DND-41 (cell line): ENCODE data around the gene COL4A2.

Experiments used
- ATAC-seq: fragments of 200-7000 bp; cut with Tn5 transposase; 3 replicates; pipeline ENCODE4 v1.9.1; 2021; ENCODE audit warnings: low read depth; ENCODE audit not compliant: insufficient read depth
- DNase-seq: peaks from one replicate; pipeline ENCODE4 v3.0.0-alpha.2; 2020
- H2AFZ ChIP-seq: 2 replicates; pipeline ENCODE4 v1.6.0; 2012; ENCODE audit warnings: low read depth, low read length
- H3K27ac ChIP-seq: 2 replicates; pipeline ENCODE4 v1.5.1; 2012; ENCODE audit warnings: low read length, inconsistent platforms
- H3K27me3 ChIP-seq: fragments of 200-600 bp; sonication (generic); 2 replicates; pipeline ENCODE4 v1.6.0; 2012; ENCODE audit warnings: low read length, mild to moderate bottlenecking, inconsistent platforms; ENCODE audit not compliant: insufficient read depth, poor library complexity
- H3K36me3 ChIP-seq: 2 replicates; pipeline ENCODE4 v1.5.1; 2012; ENCODE audit warnings: low read length, inconsistent platforms; ENCODE audit not compliant: insufficient read depth
- H3K4me1 ChIP-seq: 2 replicates; pipeline ENCODE4 v1.5.1; 2012; ENCODE audit warnings: mild to moderate bottlenecking, low read length; ENCODE audit not compliant: insufficient read depth
- H3K4me2 ChIP-seq: 2 replicates; pipeline ENCODE4 v1.6.0; 2012; ENCODE audit warnings: mild to moderate bottlenecking, moderate library complexity, low read length, inconsistent platforms; ENCODE audit not compliant: insufficient read depth
- H3K4me3 ChIP-seq, 2 experiments: fragments of 200-600 bp in 1 of 2; shearing (Covaris generic) in 1 of 2; 2 replicates each; pipeline ENCODE4 v1.5.1; 2012 to 2016; ENCODE audit warnings: inconsistent platforms in 2 of 2, low read length in 2 of 2, mild to moderate bottlenecking in 2 of 2, low read depth in 1 of 2, moderate library complexity in 1 of 2
- H3K79me2 ChIP-seq: 2 replicates; pipeline ENCODE4 v1.6.0; 2012; ENCODE audit warnings: low read length, inconsistent platforms; ENCODE audit not compliant: insufficient read depth
- H3K9ac ChIP-seq: 2 replicates; pipeline ENCODE4 v1.6.0; 2012; ENCODE audit warnings: low read depth, mild to moderate bottlenecking, inconsistent platforms, low read length, moderate library complexity
- H3K9me3 ChIP-seq: 2 replicates; pipeline ENCODE4 v1.5.1; 2012; ENCODE audit warnings: low read length, moderate library complexity, mild to moderate bottlenecking, inconsistent platforms; ENCODE audit not compliant: insufficient read depth, severe bottlenecking
- H4K20me1 ChIP-seq: 2 replicates; pipeline ENCODE4 v1.6.0; 2012; ENCODE audit warnings: low read length; ENCODE audit not compliant: insufficient read depth
- EZH2 ChIP-seq: IDR thresholded peaks from 3 replicates; pipeline ENCODE4 v1.6.1; 2012; ENCODE audit warnings: borderline replicate concordance, low read depth, mild to moderate bottlenecking, moderate library complexity, low read length, inconsistent platforms; ENCODE audit not compliant: severe bottlenecking
- TF ChIP-seq, protein P1 (sequence below): IDR thresholded peaks from 2 replicates; pipeline ENCODE4 v1.5.1; 2012; ENCODE audit warnings: borderline replicate concordance, low read length, moderate library complexity, mild to moderate bottlenecking; ENCODE audit not compliant: poor library complexity, severe bottlenecking; ENCODE audit errors: extremely low read depth

The COL4A2 gene

DNA sequence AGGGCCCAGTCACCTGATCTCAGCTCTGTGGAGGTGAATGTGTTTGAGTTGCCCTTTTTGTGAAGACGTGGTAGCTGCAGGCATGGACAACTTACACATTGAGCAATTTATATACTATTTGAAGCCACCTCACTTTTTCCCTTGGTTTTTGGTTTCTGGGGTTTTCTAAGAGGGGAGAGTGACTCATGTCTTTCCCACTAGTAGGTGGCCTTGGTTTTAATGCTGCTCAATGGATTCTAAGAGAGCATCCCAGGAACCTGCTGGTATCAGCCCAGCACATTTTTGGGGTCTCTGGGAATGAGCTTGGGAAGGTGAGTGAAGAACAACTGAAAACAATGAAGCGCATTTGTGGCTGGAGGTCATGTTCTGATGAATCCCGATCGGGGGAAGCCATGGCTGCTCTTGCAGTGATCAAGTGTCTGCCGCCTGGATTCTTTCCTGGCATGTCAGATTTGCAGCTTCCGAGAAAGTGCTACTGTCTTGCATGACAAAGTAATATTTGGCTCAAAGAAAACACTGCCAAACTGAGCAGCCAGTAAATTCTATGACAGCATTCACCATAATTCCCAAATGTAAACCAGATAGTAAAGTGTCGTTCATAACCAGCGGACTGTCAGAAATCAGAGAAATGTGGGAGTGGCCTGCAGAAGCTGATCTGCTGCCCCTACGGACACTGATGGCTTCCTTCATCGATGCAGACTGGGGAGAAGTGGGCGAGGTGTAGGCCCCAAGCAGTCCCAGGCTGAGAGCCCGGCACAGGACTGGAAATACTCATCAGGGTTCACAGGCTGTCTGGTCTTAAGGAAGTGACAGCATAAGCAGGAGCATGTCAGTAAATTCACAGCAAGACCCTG lies 98.7 kb downstream of the COL4A2 start:
- H3K4me1 ChIP-seq = no peaks in the 10 kb centered on the region
- no peaks in the 10 kb centered on the region for H3K9me3 ChIP-seq
- peaks cover 73% of the 10 kb centered on the region for H3K27me3 ChIP-seq
- H3K4me2 ChIP-seq = no peak overlapping the region
- TF ChIP-seq EZH2 = no peak
- TF ChIP-seq, protein P1, sequence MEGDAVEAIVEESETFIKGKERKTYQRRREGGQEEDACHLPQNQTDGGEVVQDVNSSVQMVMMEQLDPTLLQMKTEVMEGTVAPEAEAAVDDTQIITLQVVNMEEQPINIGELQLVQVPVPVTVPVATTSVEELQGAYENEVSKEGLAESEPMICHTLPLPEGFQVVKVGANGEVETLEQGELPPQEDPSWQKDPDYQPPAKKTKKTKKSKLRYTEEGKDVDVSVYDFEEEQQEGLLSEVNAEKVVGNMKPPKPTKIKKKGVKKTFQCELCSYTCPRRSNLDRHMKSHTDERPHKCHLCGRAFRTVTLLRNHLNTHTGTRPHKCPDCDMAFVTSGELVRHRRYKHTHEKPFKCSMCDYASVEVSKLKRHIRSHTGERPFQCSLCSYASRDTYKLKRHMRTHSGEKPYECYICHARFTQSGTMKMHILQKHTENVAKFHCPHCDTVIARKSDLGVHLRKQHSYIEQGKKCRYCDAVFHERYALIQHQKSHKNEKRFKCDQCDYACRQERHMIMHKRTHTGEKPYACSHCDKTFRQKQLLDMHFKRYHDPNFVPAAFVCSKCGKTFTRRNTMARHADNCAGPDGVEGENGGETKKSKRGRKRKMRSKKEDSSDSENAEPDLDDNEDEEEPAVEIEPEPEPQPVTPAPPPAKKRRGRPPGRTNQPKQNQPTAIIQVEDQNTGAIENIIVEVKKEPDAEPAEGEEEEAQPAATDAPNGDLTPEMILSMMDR = no peak
- DNase-seq (no peak), ATAC-seq (no peak)
- peaks cover 26% of the 10 kb centered on the region for H4K20me1 ChIP-seq
- H3K79me2 ChIP-seq = no peaks in the 10 kb centered on the region
- H3K36me3 ChIP-seq = no peaks in the 10 kb centered on the region
- H3K4me3 ChIP-seq = no peak overlapping the region
- H3K27ac ChIP-seq = no peak overlapping the region
- H2AFZ ChIP-seq = no peak overlapping the region
- H3K9ac ChIP-seq = no peak overlapping the region

DNA sequence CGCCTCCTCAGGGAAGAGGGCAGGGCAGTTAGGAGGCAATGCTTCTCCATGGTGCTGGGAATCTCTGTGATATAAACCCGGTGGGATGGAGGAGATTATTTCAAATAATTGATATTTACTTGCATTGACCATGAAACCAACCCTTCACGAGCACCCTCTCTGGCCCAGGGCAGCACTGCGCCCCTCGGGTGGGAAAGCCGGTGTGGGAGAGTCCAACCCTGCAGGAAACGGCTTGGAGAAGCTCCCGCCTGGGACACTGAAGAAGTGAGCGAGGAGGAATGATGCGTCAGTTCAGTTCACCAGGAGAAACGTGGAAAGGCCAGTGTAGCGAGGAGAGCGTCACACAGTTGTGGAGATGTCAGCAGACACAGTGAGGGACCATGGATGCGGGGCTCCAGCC lies 99.9 kb downstream of the COL4A2 start:
- Histone ChIP-seq H2AFZ (no peak overlapping the region), H3K4me3 (no peak overlapping the region), H3K9ac (no peak overlapping the region), H3K79me2 (no peaks in the 10 kb centered on the region), H3K9me3 (no peaks in the 10 kb centered on the region), H3K27ac (no peak overlapping the region), H3K36me3 (no peaks in the 10 kb centered on the region), H3K4me2 (no peak overlapping the region), H3K27me3 (peaks cover 73% of the 10 kb centered on the region), H4K20me1 (peaks cover 35% of the 10 kb centered on the region), H3K4me1 (no peaks in the 10 kb centered on the region)
- no peak for DNase-seq
- ATAC-seq = no peak
- TF ChIP-seq, protein P1 = no peak
- no peak for TF ChIP-seq EZH2

DNA sequence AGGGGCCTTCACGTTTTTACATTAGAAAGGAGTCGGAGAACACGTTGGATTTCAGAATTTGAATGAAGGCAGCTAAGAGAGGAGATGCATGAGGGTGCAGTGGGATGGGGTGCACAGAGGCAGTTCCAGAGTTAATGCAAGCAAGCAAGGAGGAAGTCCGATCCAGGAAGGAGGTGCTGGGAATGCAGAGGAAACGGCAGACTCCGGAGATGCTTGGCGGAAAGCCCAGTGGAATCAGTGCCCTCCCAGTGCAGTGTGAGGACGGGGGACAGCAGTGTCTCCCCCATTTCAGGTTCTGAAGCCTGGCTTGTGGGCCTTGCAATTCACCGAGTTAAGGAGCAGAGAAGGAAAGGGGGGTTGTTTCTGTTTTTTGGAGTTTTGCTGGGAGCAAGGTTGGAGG lies 100.4 kb downstream of the COL4A2 start:
- TF ChIP-seq, protein P1 = no peak
- no peak for TF ChIP-seq EZH2
- Histone ChIP-seq H3K79me2 (no peaks in the 10 kb centered on the region), H3K27ac (no peak overlapping the region), H3K4me2 (no peak overlapping the region), H3K9ac (no peak overlapping the region), H3K9me3 (no peaks in the 10 kb centered on the region), H3K36me3 (no peaks in the 10 kb centered on the region), H4K20me1 (peaks cover 37% of the 10 kb centered on the region), H2AFZ (no peak overlapping the region), H3K4me3 (no peak overlapping the region), H3K4me1 (no peaks in the 10 kb centered on the region), H3K27me3 (peaks cover 73% of the 10 kb centered on the region)
- ATAC-seq = no peak
- DNase-seq = no peak
